ENCODE measurements around the gene RMI1. TPM values are rescaled to one million over a fixed set of nuclear protein-coding genes. Genes with fewer than 3 reads are reported as not detected.

Gene RMI1
- total RNA-seq, 4 donors from 2014 or later = 8.2 to 9.1 (median 8.4) TPM

- Histone ChIP-seq H3K27me3 (no peaks in the 10 kb centered on the region), H3K4me1 (peaks cover 0 to 9% (median 0%) of the 10 kb centered on the region in 4 donors), H3K27ac (no peak overlapping the region), H3K36me3 (peaks cover 6 to 87% (median 7%) of the 10 kb centered on the region in 3 donors), H3K9me3 (no peaks in the 10 kb centered on the region), H3K4me3 (no peak overlapping the region)
- DNase-seq = no peak
- no peak for TF ChIP-seq POLR2A (IDR thresholded peaks at IDR 0.05)
- TF ChIP-seq, protein P1, sequence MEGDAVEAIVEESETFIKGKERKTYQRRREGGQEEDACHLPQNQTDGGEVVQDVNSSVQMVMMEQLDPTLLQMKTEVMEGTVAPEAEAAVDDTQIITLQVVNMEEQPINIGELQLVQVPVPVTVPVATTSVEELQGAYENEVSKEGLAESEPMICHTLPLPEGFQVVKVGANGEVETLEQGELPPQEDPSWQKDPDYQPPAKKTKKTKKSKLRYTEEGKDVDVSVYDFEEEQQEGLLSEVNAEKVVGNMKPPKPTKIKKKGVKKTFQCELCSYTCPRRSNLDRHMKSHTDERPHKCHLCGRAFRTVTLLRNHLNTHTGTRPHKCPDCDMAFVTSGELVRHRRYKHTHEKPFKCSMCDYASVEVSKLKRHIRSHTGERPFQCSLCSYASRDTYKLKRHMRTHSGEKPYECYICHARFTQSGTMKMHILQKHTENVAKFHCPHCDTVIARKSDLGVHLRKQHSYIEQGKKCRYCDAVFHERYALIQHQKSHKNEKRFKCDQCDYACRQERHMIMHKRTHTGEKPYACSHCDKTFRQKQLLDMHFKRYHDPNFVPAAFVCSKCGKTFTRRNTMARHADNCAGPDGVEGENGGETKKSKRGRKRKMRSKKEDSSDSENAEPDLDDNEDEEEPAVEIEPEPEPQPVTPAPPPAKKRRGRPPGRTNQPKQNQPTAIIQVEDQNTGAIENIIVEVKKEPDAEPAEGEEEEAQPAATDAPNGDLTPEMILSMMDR (IDR thresholded peaks at IDR 0.05) = no peak
These were observed 11.0 kb upstream of the RMI1 start for GRCh38 chr9:83969602-83970001.

- peaks cover 0 to 26% (median 0%) of the 10 kb centered on the region in 4 donors for H3K4me1 ChIP-seq
- H3K27me3 ChIP-seq = no peaks in the 10 kb centered on the region
- no peaks in the 10 kb centered on the region for H3K9me3 ChIP-seq
- no peak for DNase-seq
- peaks cover 6 to 100% (median 11%) of the 10 kb centered on the region in 3 donors for H3K36me3 ChIP-seq
- no peak overlapping the region for H3K4me3 ChIP-seq
- no peak for TF ChIP-seq POLR2A (IDR thresholded peaks at IDR 0.05)
- TF ChIP-seq, protein P1 (IDR thresholded peaks at IDR 0.05) = no peak
- no peak overlapping the region for H3K27ac ChIP-seq
These were observed 9.1 kb upstream of the RMI1 start for GRCh38 chr9:83971485-83971884.

DNA sequence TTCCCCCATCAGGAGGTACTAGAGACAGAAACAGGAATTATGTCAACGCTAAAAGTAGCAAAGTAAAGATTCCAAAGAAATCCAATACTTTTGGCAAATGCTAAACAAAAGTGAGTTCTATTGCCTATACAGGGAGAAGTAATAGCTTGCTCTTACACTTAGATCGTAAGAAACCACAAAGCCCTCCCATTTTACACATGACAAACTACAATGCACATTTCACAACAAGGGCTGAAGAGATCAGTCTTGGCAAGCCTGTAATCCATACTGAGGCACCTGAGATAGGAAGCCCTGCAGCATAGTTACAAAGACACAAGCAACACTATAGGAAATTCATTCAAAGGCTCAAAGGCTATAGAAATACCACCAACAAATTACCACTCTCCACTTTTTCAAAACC, 8.3 kb upstream of the RMI1 start:
- Histone ChIP-seq H3K4me1 (peaks cover 0 to 34% (median 3%) of the 10 kb centered on the region in 4 donors), H3K27me3 (no peaks in the 10 kb centered on the region), H3K4me3 (no peak overlapping the region), H3K9me3 (no peaks in the 10 kb centered on the region), H3K27ac (no peak overlapping the region), H3K36me3 (peaks cover 6 to 100% (median 11%) of the 10 kb centered on the region in 3 donors)
- TF ChIP-seq, protein P1 (IDR thresholded peaks at IDR 0.05) = no peak
- no peak for TF ChIP-seq POLR2A (IDR thresholded peaks at IDR 0.05)
- DNase-seq = no peak

DNA sequence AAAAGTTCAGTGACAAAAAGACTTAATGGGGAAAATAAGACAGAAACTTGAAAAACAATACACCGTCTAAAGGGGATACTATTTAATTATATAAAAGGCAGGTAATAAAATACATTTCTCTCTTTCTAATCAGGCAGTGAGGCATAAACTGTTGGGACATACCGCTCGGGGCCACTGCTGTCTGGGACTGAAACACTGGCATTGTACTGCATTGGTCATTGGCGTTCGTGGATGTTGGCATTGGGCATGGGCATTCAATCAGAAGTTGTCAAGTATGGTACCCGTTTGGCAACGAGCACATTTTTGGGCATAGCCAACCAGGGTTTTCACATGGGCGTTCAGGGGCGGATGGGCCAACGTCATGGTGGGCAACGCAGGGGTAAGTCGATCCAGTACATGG, 5.3 kb upstream of the RMI1 start:
- Histone ChIP-seq H3K4me1 (peaks cover 0 to 43% (median 9%) of the 10 kb centered on the region in 4 donors), H3K27ac (no peak overlapping the region), H3K4me3 (no peak overlapping the region), H3K36me3 (peaks cover 2 to 75% (median 11%) of the 10 kb centered on the region in 3 donors), H3K9me3 (no peaks in the 10 kb centered on the region), H3K27me3 (no peaks in the 10 kb centered on the region)
- no peak for DNase-seq
- TF ChIP-seq POLR2A (IDR thresholded peaks at IDR 0.05) = no peak
- TF ChIP-seq, protein P1 (IDR thresholded peaks at IDR 0.05) = no peak

DNA sequence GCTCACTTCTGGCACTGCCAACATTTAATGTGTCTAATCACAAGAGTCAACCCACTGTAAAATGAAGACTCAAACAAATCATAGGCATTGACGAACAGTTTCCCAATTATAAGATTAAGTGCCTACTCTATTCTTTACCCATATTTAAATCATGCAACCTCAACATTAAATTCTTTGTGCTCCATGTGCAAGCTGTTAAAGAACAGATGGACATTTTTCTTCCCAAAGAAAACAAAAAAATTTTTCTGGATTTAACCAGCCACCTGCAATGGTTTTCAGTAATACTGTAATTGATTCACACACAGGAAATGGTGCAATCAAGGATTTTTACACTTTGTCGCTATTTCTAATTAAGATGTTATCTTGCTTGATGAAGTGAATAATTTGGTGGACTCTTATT, 4.2 kb upstream of the RMI1 start:
- Histone ChIP-seq H3K4me1 (peaks cover 0 to 43% (median 9%) of the 10 kb centered on the region in 4 donors), H3K27ac (no peak overlapping the region), H3K4me3 (no peak overlapping the region), H3K9me3 (no peaks in the 10 kb centered on the region), H3K27me3 (no peaks in the 10 kb centered on the region), H3K36me3 (peaks cover 0 to 65% (median 11%) of the 10 kb centered on the region in 3 donors)
- TF ChIP-seq POLR2A (IDR thresholded peaks at IDR 0.05) = no peak
- TF ChIP-seq, protein P1 (IDR thresholded peaks at IDR 0.05) = no peak
- no peak for DNase-seq

GRCh38 chr9:83977196-83977595, 3.4 kb upstream of the RMI1 start:
- Histone ChIP-seq H3K36me3 (peaks cover 0 to 56% (median 11%) of the 10 kb centered on the region in 3 donors), H3K4me3 (peak overlapping the region in 1 of 4 donors; percentile 81), H3K4me1 (peaks cover 0 to 51% (median 11%) of the 10 kb centered on the region in 4 donors), H3K27me3 (no peaks in the 10 kb centered on the region), H3K9me3 (no peaks in the 10 kb centered on the region), H3K27ac (no peak overlapping the region)
- DNase-seq = no peak
- TF ChIP-seq, protein P1 (IDR thresholded peaks at IDR 0.05) = no peak
- TF ChIP-seq POLR2A (IDR thresholded peaks at IDR 0.05) = no peak

All from Peyer's patch (tissue), 4 donors.